A549 (cell line): ENCODE data around the gene TPO.

Experiments
- ESRRA ChIP-seq: fragments of 150-350 bp; IDR thresholded peaks from 2 replicates; pipeline ENCODE4 v1.6.1; 2014; ENCODE audit warnings: mild to moderate bottlenecking, low read length, borderline replicate concordance
- JUNB ChIP-seq: fragments of >200 bp; sonication (Bioruptor Twin); formaldehyde crosslinking; IDR thresholded peaks from 2 replicates; pipeline ENCODE4 v1.6.1; 2016
- KDM1A ChIP-seq: fragments of 200-600 bp; sonication (generic); IDR thresholded peaks from 2 replicates; pipeline ENCODE4 v1.6.1; 2016; ENCODE audit warnings: low read depth, mild to moderate bottlenecking
- POLR2A ChIP-seq: IDR thresholded peaks from 2 replicates; pipeline ENCODE4 v1.6.1; 2012; ENCODE audit warnings: mild to moderate bottlenecking, low read length
- RARB ChIP-seq: fragments of 250-450 bp; sonication (Bioruptor Pico); IDR thresholded peaks from 2 replicates; pipeline ENCODE4 v1.8.0; 2021; ENCODE audit warnings: mild to moderate bottlenecking, moderate library complexity
- RFX5 ChIP-seq: fragments of 450-650 bp; IDR thresholded peaks from 2 replicates; pipeline ENCODE4 v1.7.1; 2014; ENCODE audit warnings: antibody characterized with exemption, mild to moderate bottlenecking, moderate library complexity
- SREBF2 ChIP-seq: fragments of 450-650 bp; IDR thresholded peaks from 2 replicates; pipeline ENCODE4 v1.6.1; 2014; ENCODE audit warnings: mild to moderate bottlenecking, moderate library complexity
- TF ChIP-seq, protein P1 (sequence below): fragments of >200 bp; sonication (Bioruptor Twin); formaldehyde crosslinking; IDR thresholded peaks from 3 replicates; pipeline ENCODE4 v1.5.1; 2016
- TF ChIP-seq, protein P2 (sequence below): IDR thresholded peaks from 2 replicates; pipeline ENCODE4 v1.6.1; 2012

DNA sequence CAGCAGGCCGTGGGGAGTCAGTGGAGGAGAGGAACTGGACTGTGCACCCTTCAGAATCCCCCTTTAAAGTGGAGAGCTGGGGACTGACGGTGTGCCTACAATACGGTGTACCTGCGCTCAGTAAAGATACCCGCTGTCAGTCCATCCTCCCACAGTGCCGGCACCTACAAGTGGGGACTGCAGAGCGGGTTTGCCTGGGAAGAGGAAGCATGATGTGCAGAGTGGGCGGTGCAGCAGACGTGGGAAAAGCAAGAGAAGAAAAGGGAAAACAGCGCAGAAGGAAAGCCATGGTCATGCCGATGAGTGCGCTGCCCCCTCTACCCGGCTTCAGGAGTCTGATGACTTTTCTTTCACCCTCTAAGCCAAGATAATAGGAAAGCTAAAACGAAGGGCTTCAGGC lies 148.0 kb downstream of the TPO start:
- no peak for TF ChIP-seq ESRRA
- no peak for TF ChIP-seq SREBF2
- TF ChIP-seq, protein P1, sequence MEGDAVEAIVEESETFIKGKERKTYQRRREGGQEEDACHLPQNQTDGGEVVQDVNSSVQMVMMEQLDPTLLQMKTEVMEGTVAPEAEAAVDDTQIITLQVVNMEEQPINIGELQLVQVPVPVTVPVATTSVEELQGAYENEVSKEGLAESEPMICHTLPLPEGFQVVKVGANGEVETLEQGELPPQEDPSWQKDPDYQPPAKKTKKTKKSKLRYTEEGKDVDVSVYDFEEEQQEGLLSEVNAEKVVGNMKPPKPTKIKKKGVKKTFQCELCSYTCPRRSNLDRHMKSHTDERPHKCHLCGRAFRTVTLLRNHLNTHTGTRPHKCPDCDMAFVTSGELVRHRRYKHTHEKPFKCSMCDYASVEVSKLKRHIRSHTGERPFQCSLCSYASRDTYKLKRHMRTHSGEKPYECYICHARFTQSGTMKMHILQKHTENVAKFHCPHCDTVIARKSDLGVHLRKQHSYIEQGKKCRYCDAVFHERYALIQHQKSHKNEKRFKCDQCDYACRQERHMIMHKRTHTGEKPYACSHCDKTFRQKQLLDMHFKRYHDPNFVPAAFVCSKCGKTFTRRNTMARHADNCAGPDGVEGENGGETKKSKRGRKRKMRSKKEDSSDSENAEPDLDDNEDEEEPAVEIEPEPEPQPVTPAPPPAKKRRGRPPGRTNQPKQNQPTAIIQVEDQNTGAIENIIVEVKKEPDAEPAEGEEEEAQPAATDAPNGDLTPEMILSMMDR, result no peak
- TF ChIP-seq, protein P2, sequence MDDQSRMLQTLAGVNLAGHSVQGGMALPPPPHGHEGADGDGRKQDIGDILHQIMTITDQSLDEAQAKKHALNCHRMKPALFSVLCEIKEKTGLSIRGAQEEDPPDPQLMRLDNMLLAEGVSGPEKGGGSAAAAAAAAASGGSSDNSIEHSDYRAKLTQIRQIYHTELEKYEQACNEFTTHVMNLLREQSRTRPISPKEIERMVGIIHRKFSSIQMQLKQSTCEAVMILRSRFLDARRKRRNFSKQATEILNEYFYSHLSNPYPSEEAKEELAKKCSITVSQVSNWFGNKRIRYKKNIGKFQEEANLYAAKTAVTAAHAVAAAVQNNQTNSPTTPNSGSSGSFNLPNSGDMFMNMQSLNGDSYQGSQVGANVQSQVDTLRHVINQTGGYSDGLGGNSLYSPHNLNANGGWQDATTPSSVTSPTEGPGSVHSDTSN, result no peak
- TF ChIP-seq POLR2A, result no peak
- TF ChIP-seq JUNB, result no peak
- TF ChIP-seq RFX5, result no peak
- TF ChIP-seq RARB (CRISPR knock-in tag), result no peak
- TF ChIP-seq KDM1A, result no peak
